Breast epithelium (tissue), 3 donors: ENCODE results near the gene MT1F.

ENCODE experiments used
- CTCF ChIP-seq, 3 donors: fragments of 450-650 bp; IDR thresholded peaks; one replicate each; pipeline ENCODE4 v1.5.1; 2016 to 2017; ENCODE audit warnings: antibody characterized with exemption in 3 of 3, mild to moderate bottlenecking in 3 of 3, moderate library complexity in 3 of 3
- POLR2A ChIP-seq: fragments of 450-650 bp; IDR thresholded peaks from one replicate; pipeline ENCODE4 v1.6.1; 2016; ENCODE audit warnings: antibody characterized with exemption, mild to moderate bottlenecking, moderate library complexity
- POLR2AphosphoS5 ChIP-seq, 3 donors: sonication (generic); formaldehyde crosslinking; IDR thresholded peaks; one replicate each; pipeline ENCODE4 v1.6.1; 2017; ENCODE audit warnings: antibody characterized with exemption in 3 of 3

- TF ChIP-seq CTCF (IDR thresholded peaks at IDR 0.05) (no peak), POLR2A (no peak), POLR2AphosphoS5 (IDR thresholded peaks at IDR 0.05) (no peak)
Measured at GRCh38 chr16:56662357-56663354, 4.9 kb downstream of the MT1F start.
